HL-60/S4 treated with phorbol 12-myristate 13-acetate at 8.2 ng/mL for 4 days and 3 days (cell line): Measurements from ENCODE around the gene CARD14.
"Not testable (repeated sequence)": the region's sequence is repeated elsewhere in the genome, so short reads cannot be mapped to it uniquely, and the experiment has no call there.

Source experiments
- in situ Hi-C: fragments of 300-500 bp; cut with MboI; formaldehyde crosslinking; loops from 2 replicates; pipeline ENCODE4 v1.15.0; 2022; ENCODE audit warnings: low sequenced_read_pairs

CARD14 gene

DNA sequence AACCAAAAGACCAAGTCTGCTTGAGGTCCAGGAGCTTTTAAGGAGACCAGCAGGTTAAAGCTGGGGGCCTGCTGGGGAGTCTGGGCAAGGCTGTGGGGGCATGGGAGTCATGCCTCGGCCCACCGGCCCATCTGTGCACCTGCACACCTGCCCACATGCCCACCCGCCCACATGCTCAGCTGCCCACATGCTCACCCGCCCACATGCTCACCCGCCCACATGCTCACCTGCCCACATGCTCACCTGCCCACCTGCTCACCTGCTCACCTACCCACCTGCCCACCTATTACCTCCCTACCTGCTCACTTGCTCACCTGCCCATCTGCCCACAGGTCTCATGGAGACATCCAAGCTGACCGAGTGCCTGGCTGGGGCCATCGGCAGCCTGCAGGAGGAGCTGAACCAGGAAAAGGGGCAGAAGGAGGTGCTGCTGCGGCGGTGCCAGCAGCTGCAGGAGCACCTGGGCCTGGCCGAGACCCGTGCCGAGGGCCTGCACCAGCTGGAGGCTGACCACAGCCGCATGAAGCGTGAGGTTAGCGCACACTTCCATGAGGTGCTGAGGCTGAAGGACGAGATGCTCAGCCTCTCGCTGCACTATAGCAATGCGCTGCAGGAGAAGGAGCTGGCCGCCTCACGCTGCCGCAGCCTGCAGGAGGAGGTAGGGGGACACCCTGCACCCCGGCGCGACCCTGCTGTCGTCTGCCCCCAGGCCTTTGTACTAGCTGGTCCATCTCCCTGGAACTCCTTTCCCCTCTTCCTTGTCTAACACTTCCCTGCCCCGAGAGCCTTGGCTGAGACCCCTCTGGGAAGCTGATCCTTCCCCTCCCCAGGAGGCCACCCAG lies 14.0 kb downstream of the CARD14 start:
- in situ Hi-C loops = no loop called here

GRCh38 chr17:80184423-80184714 lies 14.5 kb downstream of the CARD14 start:
- in situ Hi-C loops = no loop called here

- in situ Hi-C loops = no loop called here
These were observed 16.1 kb downstream of the CARD14 start for GRCh38 chr17:80185968-80186367.

- in situ Hi-C loops = no loop called here
These were observed 17.3 kb downstream of the CARD14 start for GRCh38 chr17:80187090-80187489.

GRCh38 chr17:80187515-80187941 lies 17.7 kb downstream of the CARD14 start:
- in situ Hi-C loops = no loop called here

- in situ Hi-C loops = no loop called here
These were observed 19.8 kb downstream of the CARD14 start for GRCh38 chr17:80189611-80190010.

- in situ Hi-C loops = no loop called here
These were observed 20.9 kb downstream of the CARD14 start for GRCh38 chr17:80190716-80191115.

GRCh38 chr17:80191192-80191591 lies 21.4 kb downstream of the CARD14 start:
- in situ Hi-C loops = no loop called here

DNA sequence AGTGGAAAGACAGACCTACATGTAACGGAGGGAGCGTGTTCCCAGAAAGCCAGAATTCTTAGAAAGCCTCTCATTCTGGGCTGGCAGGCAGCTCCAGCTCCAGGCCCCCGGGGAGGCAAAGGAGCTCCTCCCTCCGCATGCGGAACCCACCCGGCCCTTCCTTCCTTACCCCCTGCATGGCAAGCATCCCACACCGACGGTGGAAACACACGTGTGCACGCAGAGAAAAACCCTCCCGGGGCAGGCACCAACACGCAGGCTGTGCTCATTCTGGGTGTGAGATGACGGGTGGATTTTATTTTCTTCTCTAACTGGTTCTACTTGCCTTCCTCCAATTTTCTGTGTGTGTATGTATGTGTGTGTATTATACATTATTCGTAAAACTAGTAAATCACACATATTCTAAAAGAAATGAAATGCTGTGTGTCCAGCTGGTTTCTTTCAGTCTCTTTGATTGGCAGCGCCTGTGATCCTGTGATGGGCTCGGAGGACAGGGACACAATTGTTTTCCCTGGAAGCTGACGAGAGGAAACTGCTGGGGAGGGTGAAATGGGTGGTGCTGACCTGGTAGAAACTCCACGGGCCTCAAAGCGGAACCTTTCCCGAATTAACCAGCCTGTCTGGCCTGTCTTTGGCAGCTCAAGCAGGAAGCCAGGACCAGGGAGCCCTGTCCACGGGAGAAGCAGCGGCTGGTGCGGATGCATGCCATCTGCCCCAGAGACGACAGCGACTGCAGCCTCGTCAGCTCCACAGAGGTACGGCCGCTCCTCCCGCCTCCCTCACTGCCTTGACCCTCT lies 22.2 kb downstream of the CARD14 start:
- in situ Hi-C loops = no loop called here

GRCh38 chr17:80195141-80195540 lies 25.3 kb downstream of the CARD14 start:
- in situ Hi-C loops = no loop called here

DNA sequence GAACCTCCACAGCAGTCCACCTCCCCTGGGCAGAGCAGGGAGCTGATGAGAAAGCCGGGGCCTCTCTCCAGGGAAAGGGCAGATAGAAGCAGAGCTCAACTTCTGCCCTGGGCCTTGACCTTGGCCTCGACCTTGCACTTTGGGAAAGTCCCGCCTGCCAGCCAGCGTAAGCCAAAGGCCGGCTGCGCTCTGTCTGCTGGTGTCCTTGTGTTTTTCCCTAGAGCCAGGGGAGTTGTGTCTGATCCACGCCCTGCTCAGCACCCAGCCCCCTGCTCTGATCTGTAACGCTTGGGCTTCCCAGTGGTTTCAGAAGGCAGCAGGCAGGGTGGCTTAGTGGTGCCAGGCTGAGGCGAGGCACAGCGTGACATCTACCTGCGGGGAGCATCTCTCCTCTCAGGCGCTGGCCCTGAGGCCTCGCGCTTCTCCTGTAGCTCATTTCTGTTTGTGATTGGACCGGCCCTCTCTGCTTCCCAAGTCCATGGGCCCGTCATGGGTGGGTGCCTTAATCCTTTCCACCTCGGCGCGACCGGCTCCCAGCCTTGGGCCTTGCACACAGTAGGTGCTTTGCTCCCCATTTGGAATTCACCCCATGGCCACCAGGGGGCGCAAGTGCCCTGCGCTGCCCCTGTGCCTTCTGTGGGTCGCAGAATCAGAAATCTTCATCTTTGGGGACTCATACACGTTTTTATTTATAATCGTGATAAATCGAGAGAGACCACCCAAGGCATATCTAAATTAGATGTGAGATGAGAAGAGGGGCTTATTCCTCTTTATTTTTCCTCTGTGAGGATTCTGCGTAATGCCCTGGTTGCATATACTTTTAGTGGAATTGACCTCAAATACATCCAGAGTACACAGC lies 26.1 kb downstream of the CARD14 start:
- in situ Hi-C loops = no loop called here

- in situ Hi-C loops = no loop called here
These were observed 26.8 kb downstream of the CARD14 start for GRCh38 chr17:80196652-80197051.

DNA sequence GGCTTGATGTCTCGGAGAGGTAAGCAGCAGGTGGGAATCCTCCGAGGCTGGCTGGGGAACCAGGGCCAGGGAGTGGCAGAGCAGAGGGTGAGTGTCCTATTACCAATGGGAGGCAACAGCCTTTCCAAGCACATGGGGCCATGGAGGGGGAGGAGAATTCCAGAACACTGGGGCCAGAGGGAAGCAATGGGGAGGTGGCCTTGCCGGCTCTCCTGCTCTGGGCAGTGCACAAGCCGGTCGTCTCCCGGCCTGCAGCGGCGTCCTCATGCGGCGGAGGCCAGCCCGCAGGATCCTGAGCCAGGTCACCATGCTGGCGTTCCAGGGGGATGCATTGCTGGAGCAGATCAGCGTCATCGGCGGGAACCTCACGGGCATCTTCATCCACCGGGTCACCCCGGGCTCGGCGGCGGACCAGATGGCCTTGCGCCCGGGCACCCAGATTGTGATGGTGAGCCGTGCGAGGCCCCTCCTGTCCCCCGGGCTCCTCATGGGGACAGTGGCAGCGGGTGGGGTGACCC lies 28.4 kb downstream of the CARD14 start:
- in situ Hi-C loops = no loop called here

GRCh38 chr17:80199295-80199694 lies 29.5 kb downstream of the CARD14 start:
- in situ Hi-C loops = not testable (repeated sequence)

GRCh38 chr17:80201446-80201845 lies 31.6 kb downstream of the CARD14 start:
- in situ Hi-C loops = no loop called here

- in situ Hi-C loops = no loop called here
These were observed 32.4 kb downstream of the CARD14 start for GRCh38 chr17:80202197-80202596.

DNA sequence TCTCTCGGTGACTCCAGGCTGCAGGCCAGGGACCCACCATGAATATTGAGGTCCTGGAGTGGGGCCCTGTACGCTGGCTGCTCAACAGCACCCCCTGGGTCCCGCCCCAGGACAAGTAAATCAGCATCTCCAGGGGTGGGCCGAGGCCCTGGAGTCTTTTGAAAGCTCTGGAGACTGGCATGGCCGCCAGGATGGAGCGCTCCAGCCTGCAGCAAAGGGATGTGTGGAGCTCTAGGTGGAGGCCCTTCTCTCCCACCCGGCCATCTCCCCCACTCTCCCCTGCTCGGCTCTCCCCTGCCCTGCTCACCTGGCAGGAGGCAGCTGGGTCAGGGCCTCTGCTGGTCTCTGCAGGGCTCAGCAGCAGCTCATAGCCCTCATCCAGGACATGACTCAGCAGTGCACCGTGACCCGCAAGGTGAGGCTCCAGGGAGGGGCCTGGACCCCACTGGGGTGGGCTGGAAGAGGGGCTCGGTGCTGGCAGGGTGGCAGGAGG lies 33.7 kb downstream of the CARD14 start:
- in situ Hi-C loops = no loop called here

- in situ Hi-C loops = no loop called here
These were observed 35.0 kb downstream of the CARD14 start for GRCh38 chr17:80204626-80205468.

GRCh38 chr17:80205811-80206210 lies 36.0 kb downstream of the CARD14 start:
- in situ Hi-C loops = no loop called here

DNA sequence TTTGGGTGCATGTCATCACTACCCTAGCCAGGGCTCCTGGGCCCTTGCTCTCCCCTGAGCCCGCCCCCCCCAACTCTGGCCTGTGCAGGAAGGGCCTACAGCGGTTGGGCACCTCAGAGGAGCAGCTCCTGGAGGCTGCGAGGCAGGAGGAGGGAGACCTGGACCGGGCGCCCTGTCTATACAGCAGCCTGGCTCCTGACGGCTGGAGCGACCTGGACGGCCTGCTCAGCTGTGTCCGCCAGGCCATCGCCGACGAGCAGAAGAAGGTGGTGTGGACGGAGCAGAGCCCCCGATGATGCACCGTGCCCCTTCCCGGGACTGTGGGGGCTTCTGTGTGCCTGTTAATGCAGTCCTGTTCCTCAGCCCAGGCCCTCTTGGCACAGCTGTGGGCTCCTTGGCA lies 38.2 kb downstream of the CARD14 start:
- in situ Hi-C loops = no loop called here
